OCI-LY1 (cell line): ENCODE results near the gene GNPTAB.
"Not testable (repeated sequence)": the region's sequence is repeated elsewhere in the genome, so short reads cannot be mapped to it uniquely, and the experiment has no call there.

Source experiments
- H2AFZ ChIP-seq: fragments of 200-600 bp; sonication (generic), shearing (Covaris generic); 2 replicates; pipeline ENCODE4 v1.6.0; 2014; ENCODE audit warnings: antibody characterized with exemption, mild to moderate bottlenecking, low read length
- H3F3A ChIP-seq: fragments of 200-600 bp; sonication (generic), shearing (Covaris generic); 2 replicates; pipeline ENCODE4 v1.6.0; 2014; ENCODE audit warnings: mild to moderate bottlenecking, antibody characterized with exemption, low read length, moderate library complexity; ENCODE audit not compliant: insufficient read depth
- H3K27ac ChIP-seq: fragments of 200-600 bp; sonication (generic); 2 replicates; pipeline ENCODE4 v1.5.1; 2014; ENCODE audit warnings: low read length, mixed run types, mild to moderate bottlenecking, low read depth; ENCODE audit not compliant: poor library complexity, severe bottlenecking
- H3K27me3 ChIP-seq: fragments of 200-600 bp; sonication (generic); 2 replicates; pipeline ENCODE4 v1.6.0; 2014; ENCODE audit warnings: antibody characterized with exemption, mild to moderate bottlenecking, low read length, moderate library complexity; ENCODE audit not compliant: insufficient read depth
- H3K36me3 ChIP-seq: fragments of 200-600 bp; sonication (generic); 2 replicates; pipeline ENCODE4 v1.6.1; 2014; ENCODE audit warnings: mild to moderate bottlenecking, antibody characterized with exemption, low read length, moderate library complexity, mixed read lengths; ENCODE audit not compliant: insufficient read depth
- H3K4me1 ChIP-seq: fragments of 200-600 bp; sonication (generic); 2 replicates; pipeline ENCODE4 v1.5.1; 2014; ENCODE audit warnings: mild to moderate bottlenecking, low read length, moderate library complexity; ENCODE audit not compliant: insufficient read depth, severe bottlenecking
- H3K4me2 ChIP-seq: fragments of 200-600 bp; sonication (generic), shearing (Covaris generic); 2 replicates; pipeline ENCODE4 v1.6.1; 2014; ENCODE audit warnings: low read length
- H3K4me3 ChIP-seq: fragments of 200-600 bp; sonication (generic); 2 replicates; pipeline ENCODE4 v1.5.1; 2014; ENCODE audit warnings: low read length, low read depth, mild to moderate bottlenecking, mixed read lengths; ENCODE audit not compliant: poor library complexity, severe bottlenecking
- H3K79me2 ChIP-seq: fragments of 200-600 bp; shearing (Covaris generic); 2 replicates; pipeline ENCODE4 v1.6.1; 2016; ENCODE audit warnings: mixed run types, low read length, mixed read lengths; ENCODE audit not compliant: insufficient read depth
- H3K9ac ChIP-seq: fragments of 200-600 bp; sonication (generic), shearing (Covaris generic); 2 replicates; pipeline ENCODE4 v1.6.1; 2014; ENCODE audit warnings: mild to moderate bottlenecking, low read length, mixed read lengths
- H3K9me2 ChIP-seq: fragments of 200-600 bp; sonication (generic), shearing (Covaris generic); 2 replicates; pipeline ENCODE4 v1.6.1; 2014; ENCODE audit warnings: low read depth, mild to moderate bottlenecking, low read length, mixed read lengths
- H3K9me3 ChIP-seq: fragments of 200-600 bp; shearing (Covaris generic); 2 replicates; pipeline ENCODE4 v1.6.1; 2014; ENCODE audit warnings: low read length, mixed read lengths
- H4K20me1 ChIP-seq: fragments of 200-600 bp; sonication (generic), shearing (Covaris generic); 2 replicates; pipeline ENCODE4 v1.6.0; 2016; ENCODE audit warnings: mild to moderate bottlenecking, low read length; ENCODE audit not compliant: insufficient read depth
- CTCF ChIP-seq: fragments of 200-600 bp; sonication (generic), shearing (Covaris generic); IDR thresholded peaks from 2 replicates; pipeline ENCODE4 v1.5.1; 2017; ENCODE audit warnings: mild to moderate bottlenecking, antibody characterized with exemption, low read length, moderate library complexity, mixed read lengths
- EZH2 ChIP-seq: fragments of 200-600 bp; sonication (generic), shearing (Covaris generic); IDR thresholded peaks from 2 replicates; pipeline ENCODE4 v1.8.0; 2017; ENCODE audit warnings: borderline replicate concordance, mixed run types, mild to moderate bottlenecking, antibody characterized with exemption, low read length, moderate library complexity, mixed read lengths

GNPTAB gene

GRCh38 chr12:101858361-101858760 lies 27.6 kb upstream of the GNPTAB start:
- no peaks in the 10 kb centered on the region for H3K79me2 ChIP-seq
- H2AFZ ChIP-seq: no peak overlapping the region
- H3K4me2 ChIP-seq: no peak overlapping the region
- no peak overlapping the region for H3K4me3 ChIP-seq
- H3K4me1 ChIP-seq: peaks cover 11% of the 10 kb centered on the region
- no peaks in the 10 kb centered on the region for H3K9me3 ChIP-seq
- H3K27ac ChIP-seq: no peak overlapping the region
- H3F3A ChIP-seq: no peaks in the 10 kb centered on the region
- no peaks in the 10 kb centered on the region for H3K27me3 ChIP-seq
- no peaks in the 10 kb centered on the region for H3K9me2 ChIP-seq
- H3K9ac ChIP-seq: no peak overlapping the region
- no peaks in the 10 kb centered on the region for H3K36me3 ChIP-seq
- no peaks in the 10 kb centered on the region for H4K20me1 ChIP-seq
- TF ChIP-seq EZH2 (no peak), CTCF (no peak)

- Histone ChIP-seq H3K4me3 (no peak overlapping the region), H3K9me2 (no peaks in the 10 kb centered on the region), H3K9ac (no peak overlapping the region), H3F3A (no peaks in the 10 kb centered on the region), H3K4me2 (no peak overlapping the region), H3K27me3 (no peaks in the 10 kb centered on the region), H3K27ac (no peak overlapping the region), H2AFZ (no peak overlapping the region), H3K79me2 (no peaks in the 10 kb centered on the region), H3K36me3 (no peaks in the 10 kb centered on the region), H3K4me1 (peaks cover 11% of the 10 kb centered on the region), H4K20me1 (no peaks in the 10 kb centered on the region), H3K9me3 (no peaks in the 10 kb centered on the region)
- TF ChIP-seq EZH2 (no peak), CTCF (no peak)
Measured at GRCh38 chr12:101857043-101857558, 26.3 kb upstream of the GNPTAB start.

DNA sequence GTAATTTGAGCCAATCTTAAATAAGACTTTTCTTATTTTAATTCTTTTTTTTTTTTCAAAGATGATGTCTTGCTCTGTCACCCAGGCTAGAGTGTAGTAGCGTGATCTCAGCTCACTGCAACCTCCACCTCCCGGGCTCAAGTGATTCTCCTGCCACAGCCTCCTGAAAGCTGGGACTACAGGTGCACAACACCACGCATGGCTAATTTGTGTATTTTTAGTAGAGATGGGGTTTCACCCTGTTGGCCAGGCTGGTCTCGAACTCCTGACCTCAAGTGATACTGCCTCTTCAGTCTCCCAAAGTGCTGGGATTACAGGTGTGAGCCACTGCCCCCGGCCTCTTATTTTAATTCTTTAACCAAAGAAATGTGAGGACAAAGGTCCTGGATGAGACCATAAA lies 25.9 kb upstream of the GNPTAB start:
- H3F3A ChIP-seq, H3K9me3 ChIP-seq, H3K9ac ChIP-seq, H3K4me2 ChIP-seq, H2AFZ ChIP-seq, H3K36me3 ChIP-seq, H4K20me1 ChIP-seq, H3K79me2 ChIP-seq, H3K27me3 ChIP-seq, H3K27ac ChIP-seq, H3K9me2 ChIP-seq, H3K4me3 ChIP-seq: not testable (repeated sequence)
- peaks cover 11% of the 10 kb centered on the region for H3K4me1 ChIP-seq

DNA sequence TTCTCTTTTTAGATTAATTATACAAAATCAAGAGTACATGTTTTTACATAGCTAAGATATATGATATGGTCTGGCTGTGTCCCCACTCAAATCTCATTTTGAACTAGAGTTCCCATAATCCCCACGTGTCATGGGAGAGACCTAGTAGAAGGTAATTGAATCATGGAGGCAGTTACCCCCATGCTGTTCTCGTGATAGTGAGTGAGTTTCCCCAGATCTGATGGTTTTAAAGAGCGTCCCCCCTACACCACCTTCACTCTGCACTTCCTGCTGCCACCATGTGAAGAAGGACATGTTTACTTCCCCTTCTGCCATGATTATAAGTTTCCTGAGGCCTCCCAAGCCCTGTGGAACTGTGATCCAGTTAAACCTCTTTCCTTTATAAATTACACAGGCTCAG lies 25.2 kb upstream of the GNPTAB start:
- no peaks in the 10 kb centered on the region for H3F3A ChIP-seq
- no peaks in the 10 kb centered on the region for H3K9me3 ChIP-seq
- H3K4me2 ChIP-seq: no peak overlapping the region
- H3K4me3 ChIP-seq: no peak overlapping the region
- H4K20me1 ChIP-seq: no peaks in the 10 kb centered on the region
- TF ChIP-seq EZH2 (no peak), CTCF (no peak)
- no peaks in the 10 kb centered on the region for H3K9me2 ChIP-seq
- H3K36me3 ChIP-seq: no peaks in the 10 kb centered on the region
- no peak overlapping the region for H3K27ac ChIP-seq
- no peaks in the 10 kb centered on the region for H3K79me2 ChIP-seq
- peaks cover 11% of the 10 kb centered on the region for H3K4me1 ChIP-seq
- no peaks in the 10 kb centered on the region for H3K27me3 ChIP-seq
- H3K9ac ChIP-seq: no peak overlapping the region
- 0 out of 2 replicates have a peak overlapping the region, but pooled peaks have one; percentile 9 for H2AFZ ChIP-seq
